GM18498 (cell line): ENCODE measurements around the gene MINDY1.

ENCODE experiments used
- ATAC-seq: cut with Tn5 transposase; IDR thresholded peaks from one replicate; pipeline ENCODE4 v1.9.1; 2021; ENCODE audit warnings: mild to moderate bottlenecking, moderate library complexity; ENCODE audit not compliant: unreplicated experiment

MINDY1 gene

GRCh38 chr1:151012684-151013471 lies 6.2 kb upstream of the MINDY1 start:
- no peak for ATAC-seq

DNA sequence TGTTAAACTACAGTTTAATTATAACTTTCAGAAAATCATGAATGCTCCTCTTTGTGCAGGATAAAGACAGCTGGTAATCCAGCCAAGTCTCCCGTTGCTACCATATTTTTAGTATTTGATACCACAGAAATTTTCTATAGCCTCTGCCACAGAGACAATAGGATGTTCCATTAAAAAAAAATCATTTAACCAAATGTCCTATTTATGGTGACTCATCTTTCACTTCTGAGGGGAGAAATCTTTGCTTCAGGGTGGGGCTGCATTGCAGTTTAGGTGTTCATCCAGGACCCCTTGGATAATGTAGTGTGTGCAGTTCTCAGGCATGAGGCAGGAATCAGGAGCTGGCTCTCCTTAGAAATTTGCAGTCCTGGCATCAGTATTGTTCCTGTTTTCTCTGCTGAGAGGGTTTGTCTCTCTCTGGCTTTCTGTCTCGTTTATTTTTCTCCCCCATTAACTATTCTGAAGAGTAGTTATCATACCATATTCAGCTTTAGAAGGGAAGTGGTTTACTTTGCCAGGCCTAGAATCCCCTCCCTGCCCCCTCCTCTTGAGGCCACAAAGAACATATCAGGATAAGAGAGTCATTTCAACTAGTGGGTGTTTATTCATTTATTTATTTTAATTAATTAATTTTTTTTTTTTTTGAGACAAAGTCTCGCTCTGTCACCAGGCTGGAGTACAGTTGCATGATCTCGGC lies 4.6 kb upstream of the MINDY1 start:
- no peak for ATAC-seq

GRCh38 chr1:151010346-151010726 lies 3.6 kb upstream of the MINDY1 start:
- no peak for ATAC-seq

DNA sequence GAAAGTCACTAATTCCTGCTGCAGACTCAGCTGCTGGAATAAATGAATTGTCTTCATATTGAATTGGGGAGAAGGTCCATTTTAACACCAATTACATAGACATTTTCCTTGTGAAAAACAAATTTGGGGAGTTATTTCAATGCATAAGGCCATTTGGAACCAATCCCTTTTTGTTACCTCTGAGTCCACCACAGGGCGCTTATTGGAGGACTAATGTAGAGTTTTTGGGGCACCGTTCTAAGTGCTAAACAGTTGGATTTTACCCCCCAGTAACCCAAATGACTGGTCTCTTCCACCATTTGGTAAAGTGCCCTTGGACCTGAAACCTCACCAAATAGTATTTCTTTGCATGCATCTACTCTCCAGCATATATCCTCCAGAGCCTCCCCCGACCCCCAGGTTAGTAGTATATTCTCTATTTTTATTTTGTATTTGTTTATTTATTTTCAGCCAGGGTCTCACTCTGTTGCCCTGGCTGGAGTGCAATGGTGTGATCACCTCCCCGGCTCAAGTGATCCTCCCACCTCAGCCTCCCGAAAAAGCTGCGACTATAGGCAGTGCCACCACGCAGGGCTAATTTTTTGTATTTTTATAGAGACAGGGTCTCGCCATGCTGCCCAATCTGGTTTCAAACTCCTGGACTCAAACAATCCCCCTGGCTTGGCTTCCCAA lies 3.1 kb upstream of the MINDY1 start:
- no peak for ATAC-seq

GRCh38 chr1:151009206-151009587 lies 2.5 kb upstream of the MINDY1 start:
- no peak for ATAC-seq

GRCh38 chr1:151008244-151009205 lies 1.8 kb upstream of the MINDY1 start, which contains the start of gene PRUNE1:
Gene PRUNE1 (plus strand): TSS chr1:151008449. CDS start chr1:151008633, 184 bp downstream.
- ATAC-seq: peak; percentile 77

DNA sequence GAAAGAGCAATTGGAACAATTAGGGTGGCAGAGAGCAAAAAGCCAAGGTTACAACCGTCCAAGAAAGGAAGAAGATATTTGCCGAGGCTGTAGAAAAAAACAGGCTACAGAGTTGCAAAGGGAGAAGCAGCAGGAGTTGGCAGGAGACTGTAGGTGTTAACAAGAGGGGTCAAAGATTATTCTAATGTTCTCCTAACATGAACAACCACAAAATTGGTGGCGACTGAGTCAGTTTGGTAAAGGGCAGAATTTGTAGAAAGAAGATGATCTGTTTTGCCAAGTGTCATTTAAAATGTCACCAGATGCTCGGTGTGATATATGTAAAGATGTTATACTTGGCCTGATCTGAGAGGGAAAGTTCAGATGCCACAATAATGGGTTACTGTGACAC lies 1.1 kb upstream of the MINDY1 start:
- peak; percentile 2 for ATAC-seq

GRCh38 chr1:151005729-151006319 lies 878 bp downstream of the MINDY1 start:
- ATAC-seq: no peak

GRCh38 chr1:151003180-151003579 lies 3.5 kb downstream of the MINDY1 start:
- ATAC-seq: no peak

DNA sequence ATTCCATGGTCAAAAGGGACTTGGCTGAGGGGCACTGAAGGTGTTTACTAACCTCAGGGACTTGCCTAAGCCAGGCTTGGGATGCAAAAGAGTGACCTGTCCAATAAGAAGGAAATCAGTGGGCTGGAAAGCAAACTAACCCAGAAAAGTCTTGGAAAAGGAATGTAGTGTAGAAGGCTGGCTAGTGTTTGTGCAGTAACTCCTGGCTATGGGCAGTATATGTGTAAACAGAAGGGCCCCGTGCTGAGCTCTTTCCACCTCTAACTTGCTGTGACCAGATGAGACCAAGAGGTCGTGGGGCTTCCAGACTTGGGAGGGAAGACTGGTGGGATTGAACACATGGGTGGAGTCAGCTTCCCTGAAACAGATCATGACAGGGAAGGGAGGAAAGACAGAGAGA lies 4.1 kb downstream of the MINDY1 start:
- ATAC-seq: no peak

GRCh38 chr1:151002051-151002450 lies 4.7 kb downstream of the MINDY1 start:
- ATAC-seq: no peak

- no peak for ATAC-seq
These were observed 5.1 kb downstream of the MINDY1 start for GRCh38 chr1:151001602-151002001.

DNA sequence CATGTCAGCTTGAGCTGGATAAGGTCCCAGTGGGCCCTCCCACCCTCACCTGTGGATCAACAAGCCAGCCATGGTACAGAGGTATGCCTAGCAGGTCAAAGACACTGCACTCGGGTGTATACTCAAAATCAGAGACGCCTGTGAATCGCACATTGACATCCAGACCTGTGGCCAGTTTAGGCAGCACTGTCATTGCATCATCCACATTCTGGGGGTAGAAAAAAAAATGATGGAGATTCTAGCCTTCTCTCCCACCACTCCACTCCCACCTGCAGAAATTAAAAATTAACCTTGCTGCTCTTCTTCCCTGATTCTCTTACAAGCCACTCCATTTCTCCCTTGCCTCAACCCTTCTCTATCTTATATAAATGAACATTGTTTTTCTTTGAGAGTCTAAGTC lies 6.3 kb downstream of the MINDY1 start:
- no peak for ATAC-seq

GRCh38 chr1:150999926-151000325 lies 6.8 kb downstream of the MINDY1 start:
- ATAC-seq: no peak

DNA sequence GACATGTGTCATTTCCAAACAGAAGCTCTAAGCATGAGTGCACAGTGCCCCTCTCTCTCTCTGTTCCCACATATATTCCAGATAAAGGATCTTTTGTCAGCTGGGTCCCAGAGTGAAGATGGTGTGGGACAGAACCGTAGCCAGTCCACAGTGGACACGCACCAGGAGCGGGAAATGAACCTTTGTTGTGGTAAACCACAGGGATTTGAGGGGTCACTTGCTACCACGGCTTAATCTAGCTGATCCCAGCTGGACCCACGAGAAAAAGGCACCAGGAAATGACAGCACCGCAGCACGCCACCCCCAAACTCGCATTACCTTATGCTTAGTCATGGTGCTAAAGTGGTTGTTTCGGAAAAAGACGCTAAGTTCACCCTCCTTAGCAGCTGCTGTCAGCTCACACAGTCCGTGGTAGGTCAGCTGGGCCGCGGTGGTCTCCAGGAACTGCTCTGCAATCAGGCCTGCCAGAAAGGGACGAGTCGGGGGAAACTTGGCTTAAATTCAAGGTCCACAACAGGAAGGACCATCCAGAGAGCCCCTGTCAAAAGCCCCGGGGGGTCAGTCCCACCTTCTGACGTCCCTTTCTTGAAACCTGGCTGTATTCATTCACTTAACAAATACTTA lies 7.5 kb downstream of the MINDY1 start:
- ATAC-seq: no peak

DNA sequence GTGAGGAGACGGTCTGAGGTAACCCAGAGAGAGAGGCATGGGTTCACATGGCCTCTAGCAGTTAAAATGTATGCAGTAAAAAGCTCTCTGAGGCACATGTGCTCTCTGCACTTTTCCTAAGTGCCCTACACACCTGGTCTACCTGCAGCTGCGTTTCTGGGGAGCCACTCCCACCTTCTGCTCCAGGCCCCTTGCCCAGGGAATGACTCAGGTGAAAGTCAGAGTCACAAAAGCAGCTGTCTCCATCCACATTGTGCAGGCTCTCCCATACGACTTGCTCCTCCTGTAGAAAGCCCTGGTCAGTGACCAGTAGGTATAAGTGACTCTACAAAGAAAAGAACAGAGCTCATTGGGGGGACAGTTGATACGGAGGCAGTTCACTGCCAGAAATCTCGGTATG lies 8.8 kb downstream of the MINDY1 start:
- no peak for ATAC-seq

DNA sequence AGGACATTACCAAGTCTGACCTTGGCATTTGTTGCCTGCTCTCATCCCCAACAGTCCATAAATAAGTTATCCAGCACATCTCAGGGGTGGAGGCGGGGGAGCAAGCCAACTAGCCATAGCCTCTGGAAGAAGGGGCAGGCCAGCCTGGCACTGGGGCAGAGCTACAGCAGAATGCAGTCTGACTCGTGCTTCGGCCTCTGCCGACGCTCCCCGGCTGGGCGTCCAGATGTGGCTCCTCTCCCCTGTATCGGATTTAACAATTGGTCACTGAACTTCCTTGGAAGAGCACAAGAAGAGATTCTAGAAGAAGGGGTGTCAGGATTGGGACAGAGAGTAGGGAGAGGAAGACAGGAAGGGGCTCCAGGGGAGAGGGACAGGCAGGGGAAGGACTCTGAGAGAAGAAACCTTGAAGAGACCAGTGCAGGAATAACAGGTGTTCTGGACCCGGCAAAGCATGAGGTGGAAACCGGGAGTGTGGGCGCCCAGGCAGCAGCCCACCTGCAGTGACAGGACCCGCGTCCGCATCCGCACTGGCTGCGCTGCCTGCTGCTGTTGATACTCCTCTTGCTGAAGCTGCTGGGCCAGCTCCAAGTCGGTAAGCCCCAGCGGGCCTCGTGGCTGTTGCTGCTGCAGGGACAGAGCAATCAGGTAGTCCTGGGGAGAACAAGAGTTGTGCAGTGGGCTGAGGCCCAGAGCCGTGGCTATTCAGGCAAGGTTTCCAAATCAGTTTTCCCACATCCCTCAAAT lies 9.4 kb downstream of the MINDY1 start:
- ATAC-seq: no peak

DNA sequence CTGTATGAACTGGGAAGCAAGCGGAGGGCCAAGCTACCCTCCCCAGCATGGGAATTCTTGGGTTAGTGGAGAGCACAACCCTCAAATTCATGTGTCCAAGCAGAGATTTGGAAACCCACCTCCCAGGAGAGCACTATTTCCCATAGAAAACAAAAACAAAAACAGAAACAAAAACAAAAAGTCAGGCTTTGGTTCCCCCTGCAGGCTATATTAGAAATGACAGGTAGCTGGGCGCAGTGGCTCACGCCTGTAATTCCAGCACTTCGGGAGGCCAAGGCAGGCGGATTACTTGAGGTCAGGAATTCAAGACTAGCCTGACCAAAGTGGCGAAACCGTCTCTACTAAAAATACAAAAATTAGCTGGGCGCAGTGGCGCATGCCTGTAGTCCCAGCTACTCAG lies 10.8 kb downstream of the MINDY1 start:
- no peak for ATAC-seq

DNA sequence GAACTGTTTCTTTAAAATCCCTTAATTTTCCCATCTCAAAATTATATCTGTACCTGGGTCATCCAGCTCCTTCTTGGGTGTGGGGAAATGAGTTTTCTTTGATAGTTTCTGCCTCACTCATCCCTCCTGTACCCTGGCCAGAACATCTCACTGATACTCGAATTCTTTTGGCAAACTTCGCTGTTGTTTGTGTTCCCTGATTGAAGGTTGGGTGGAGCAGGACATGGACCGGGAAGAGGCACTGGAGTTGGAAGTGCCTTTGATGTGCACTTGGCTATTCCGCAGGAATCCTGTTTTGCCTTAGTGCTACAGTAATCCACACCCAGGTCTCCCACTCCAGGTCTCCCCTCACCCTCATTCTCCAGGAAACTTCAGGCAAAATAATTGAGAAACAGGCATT lies 11.2 kb downstream of the MINDY1 start:
- ATAC-seq: no peak
